Epithelial cell of prostate (primary cell): ENCODE results near the gene DDX21.
"Not testable (repeated sequence)": the region's sequence is repeated elsewhere in the genome, so short reads cannot be mapped to it uniquely, and the experiment has no call there.

Experiments
- DNase-seq: peaks from one replicate; pipeline ENCODE4 v3.0.0-alpha.2; 2011; ENCODE audit warnings: low read depth, low spot score
- H3K27ac ChIP-seq: fragments of 450-650 bp; 2 replicates; pipeline ENCODE4 v1.5.1; 2017; ENCODE audit warnings: mild to moderate bottlenecking

DDX21 gene

DNA sequence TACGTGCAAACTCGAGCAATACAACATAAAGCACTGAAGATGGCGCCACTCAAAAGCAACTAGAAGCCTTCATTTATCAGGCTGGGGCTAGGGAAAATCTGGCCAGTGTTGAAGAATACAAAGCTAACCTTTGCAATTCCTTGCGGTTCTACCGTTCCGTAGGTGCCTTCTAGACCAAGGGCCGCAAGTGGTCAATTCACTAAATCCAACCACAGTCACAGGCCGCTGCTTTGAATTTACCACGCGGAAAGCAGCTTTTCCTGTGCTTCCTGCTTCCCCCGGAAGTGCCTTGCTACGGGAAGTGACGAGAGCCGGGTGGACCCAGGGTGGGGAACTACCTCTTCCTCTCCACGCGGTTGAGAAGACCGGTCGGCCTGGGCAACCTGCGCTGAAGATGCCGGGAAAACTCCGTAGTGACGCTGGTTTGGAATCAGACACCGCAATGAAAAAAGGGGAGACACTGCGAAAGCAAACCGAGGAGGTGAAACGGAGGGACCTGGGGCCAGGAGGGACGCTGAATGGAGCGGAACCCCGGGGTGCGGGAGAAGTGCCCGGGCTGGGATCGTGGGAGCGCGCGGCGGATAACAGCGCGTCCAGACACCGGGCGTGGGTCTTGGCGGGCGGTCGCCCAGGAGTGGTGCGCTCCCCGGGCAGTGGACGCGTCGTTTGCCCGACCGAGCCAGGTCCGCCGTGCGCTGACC lies at the start of gene DDX21:
DDX21 (plus strand) TSS at position 339 of the 701 bp plus-strand sequence; CDS start at position 395, 56 bp downstream.
- peak within 1 kb of the TSS; percentile 91 for H3K27ac ChIP-seq
- DNase-seq: peak; percentile 79

DNA sequence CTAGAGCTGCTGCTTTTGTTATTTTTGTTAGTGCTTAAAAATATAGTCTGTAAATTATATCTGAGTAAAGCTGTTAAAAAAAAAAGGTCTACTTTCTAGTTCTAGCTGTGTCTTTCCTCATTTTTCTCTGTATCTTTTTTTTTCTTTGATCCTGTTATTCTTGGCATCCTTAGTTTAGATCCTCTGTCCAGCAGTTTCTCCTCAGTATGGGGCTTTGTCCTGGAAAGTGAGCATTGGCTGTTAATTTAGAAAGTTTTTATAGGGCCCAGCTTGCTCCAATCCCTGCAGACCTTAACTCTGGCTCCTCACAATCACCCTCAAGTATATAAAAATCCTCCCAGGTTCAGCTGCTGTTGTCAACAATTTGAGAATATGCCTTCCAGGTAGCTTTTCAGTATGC lies 31.4 kb upstream of the DDX21 start:
- no peak for DNase-seq

DNA sequence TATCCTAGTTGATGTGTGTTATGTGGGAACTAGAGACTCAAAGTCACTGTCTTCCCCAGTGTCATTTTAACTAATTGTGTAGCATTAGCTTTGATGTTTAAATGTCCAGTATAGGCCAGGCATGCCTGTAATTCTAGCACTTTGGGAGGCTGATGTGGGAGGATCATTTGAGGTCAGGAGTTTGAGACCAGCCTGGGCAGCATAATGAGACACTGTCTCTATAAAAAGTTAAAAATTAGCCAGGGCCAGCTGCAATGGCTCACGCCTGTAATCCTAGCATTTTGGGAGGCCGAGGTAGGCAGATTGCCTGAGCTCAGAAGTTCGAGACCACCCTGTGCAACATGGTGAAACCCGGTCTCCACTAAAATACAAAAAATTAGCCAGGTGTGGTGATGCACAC lies 30.5 kb upstream of the DDX21 start:
- no peak overlapping the region for H3K27ac ChIP-seq
- DNase-seq: no peak

More for the DNA sequence above, 31.4 kb upstream of the DDX21 start:
- no peak overlapping the region for H3K27ac ChIP-seq

DNA sequence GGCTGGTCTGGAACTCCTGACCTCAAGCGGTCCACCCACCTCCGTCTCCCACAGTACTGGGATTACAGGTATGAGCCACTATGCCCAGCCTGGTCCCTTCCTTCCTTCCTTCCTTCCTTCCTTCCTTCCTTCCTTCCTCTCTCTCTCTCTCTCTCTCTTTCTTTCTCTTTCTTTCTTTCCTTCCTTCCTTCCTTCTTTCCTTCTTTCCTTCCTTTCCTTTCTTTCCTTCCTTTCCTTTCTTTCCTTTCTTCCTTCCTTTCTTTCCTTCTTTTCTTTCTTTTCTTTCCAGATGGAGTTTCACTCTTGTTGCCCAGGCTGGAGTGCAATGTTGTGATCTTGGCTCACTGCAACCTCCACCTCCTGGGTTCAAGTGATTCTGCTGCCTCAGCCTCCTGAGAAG lies 26.8 kb upstream of the DDX21 start:
- not testable (repeated sequence) for H3K27ac ChIP-seq, DNase-seq

DNA sequence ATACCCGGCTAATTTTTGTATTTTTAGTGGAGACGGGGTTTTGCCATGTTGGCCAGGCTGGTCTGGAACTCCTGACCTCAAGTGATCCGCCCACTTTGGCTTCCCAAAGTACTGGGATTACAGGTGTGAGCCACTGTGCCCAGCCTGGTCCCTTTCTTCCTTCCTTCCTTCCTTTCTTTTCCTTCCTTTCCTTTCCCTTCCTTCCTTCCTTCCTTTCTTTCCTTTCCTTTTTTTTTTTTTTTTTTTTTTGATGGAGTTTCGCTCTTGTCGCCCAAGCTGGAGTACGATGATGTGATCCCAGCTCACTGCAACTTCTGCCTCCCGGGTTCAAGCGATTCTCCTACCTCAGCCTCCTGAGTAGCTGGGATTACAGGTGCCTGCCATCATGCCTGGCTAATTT lies 26.1 kb upstream of the DDX21 start:
- not testable (repeated sequence) for DNase-seq, H3K27ac ChIP-seq

DNA sequence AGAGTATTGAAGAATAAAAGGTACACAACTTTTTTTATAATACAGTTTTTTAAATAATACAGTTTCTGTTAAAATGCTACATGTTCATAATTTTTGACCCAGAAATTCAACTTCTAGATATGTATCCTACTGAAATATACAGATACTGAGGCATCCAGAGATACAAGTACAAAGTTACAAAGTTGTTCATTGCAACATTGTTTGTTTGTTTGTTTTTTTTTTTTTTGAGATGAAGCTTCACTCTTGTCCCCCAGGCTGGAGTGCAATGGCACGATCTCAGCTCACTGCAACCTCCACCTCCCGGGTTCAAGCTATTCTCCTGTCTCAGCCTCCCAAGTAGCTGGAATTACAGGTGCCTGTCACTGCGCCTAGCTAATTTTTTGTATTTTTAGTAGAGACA lies 23.1 kb upstream of the DDX21 start:
- H3K27ac ChIP-seq, DNase-seq: not testable (repeated sequence)

DNA sequence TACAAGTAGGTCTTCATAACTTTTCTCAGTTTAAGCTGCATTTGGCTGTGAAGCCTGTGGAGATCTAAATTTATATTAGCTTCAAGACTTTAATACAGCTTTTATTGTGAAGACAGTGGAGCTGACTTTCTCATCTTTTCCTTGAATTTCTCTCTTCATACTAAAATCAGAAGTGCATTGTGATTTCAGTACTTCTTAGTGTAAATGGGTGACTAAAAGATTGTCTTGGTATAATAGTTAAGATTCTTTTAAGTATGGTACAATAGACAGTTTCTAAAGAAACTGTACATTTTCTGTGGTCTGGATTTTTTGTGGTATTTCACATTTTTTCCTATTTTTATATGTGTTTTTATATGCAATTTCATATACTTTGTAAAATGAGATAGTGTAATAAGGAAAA lies 21.0 kb upstream of the DDX21 start:
- no peak for DNase-seq
- H3K27ac ChIP-seq: no peak overlapping the region

DNA sequence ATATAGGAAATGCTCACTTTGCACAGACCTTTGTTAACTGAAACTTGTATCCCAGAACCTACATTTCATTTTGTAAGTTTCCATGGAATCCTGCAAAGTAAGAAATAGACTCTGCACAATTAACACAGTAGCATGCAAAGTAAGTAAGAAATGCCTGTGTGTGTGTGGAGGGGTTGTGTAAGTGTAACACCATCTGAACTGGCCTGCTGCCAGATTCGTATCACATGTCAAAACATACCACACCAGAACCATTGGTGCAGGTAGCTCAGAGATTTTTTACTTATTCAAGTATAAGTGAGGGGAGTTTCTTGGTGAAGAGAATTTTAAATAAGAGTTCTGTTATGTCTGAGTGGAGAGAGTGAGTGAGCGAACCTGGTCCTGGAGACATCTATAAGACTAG lies 17.9 kb upstream of the DDX21 start:
- no peak for DNase-seq

DNA sequence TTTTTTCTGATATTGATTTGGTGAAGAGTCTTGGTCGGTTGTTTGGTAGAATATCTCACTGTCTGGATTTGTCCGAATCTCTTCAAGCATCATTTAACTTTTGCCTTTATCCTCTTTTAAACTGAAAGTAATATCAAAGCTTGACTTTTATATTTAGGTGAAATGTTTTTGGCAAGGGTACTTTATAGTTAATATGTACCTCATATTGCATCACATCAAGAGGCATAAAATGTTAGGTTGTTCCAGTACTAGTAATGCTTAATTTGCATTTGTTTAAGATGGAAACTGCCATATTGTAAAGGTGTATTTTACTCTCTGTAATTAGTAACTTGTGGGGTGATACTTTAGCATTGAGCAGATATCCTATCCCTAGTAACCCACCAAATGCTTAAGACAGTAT lies 17.1 kb upstream of the DDX21 start:
- H3K27ac ChIP-seq: no peak overlapping the region
- DNase-seq: no peak

More for the DNA sequence above, 17.9 kb upstream of the DDX21 start:
- H3K27ac ChIP-seq: no peak overlapping the region

DNA sequence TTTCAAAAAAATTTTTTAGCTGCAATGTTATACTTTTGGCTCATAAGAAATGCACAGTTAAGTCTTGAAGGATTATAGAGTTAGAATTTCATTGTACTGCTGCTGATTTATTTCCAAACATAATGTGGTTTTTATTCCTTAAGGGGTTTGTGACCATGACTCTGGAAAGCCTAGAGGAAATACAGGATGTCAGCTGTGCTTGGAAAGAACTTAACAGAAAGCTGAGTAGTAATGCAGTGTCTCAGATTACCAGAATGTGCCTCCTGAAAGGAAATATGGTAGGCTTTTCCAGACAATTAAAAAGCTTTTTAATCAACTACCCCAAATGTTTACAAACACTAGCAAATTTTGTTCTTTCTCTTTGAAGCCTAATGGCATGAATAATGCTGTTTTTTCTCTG lies 15.1 kb upstream of the DDX21 start:
- H3K27ac ChIP-seq, DNase-seq: not testable (repeated sequence)

DNA sequence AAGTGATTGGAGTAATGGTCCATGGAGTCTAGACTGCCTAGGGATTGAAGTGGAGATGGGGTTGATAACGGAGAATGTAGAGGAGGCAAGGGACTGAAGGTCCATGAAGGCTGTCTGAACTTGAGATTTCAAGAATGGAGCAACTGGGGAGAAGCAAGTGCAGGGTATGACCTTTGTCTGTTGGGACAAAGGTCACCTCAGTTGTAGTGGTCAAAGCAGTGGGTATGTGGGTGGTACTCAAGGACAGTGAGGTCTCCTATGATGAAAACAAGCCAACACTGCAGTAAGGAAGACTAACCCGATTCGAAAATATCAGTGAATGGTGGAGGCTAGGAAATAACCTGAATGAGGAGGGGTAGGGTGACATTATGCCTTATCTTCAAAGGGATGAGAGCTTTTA lies 5.4 kb upstream of the DDX21 start:
- DNase-seq: no peak
- H3K27ac ChIP-seq: no peak overlapping the region

DNA sequence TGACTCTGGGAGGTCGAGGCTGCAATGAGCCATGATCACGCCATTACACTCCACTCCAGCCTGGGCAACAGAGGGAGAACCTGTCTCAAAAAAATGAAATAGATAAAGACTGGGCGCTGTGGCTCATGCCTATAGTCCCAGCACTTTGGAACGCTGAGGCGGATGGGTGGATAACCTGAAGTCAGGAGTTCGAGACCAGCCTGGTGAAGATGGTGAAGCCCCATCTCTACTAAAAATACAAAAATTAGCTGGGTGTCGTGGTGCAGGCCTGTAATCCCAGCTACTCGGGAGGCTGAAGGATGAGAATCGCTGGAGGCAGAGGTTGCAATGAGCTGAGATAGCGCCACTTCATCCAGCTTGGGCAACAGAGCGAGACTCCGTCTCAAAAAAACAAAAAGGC lies 1.1 kb upstream of the DDX21 start:
- peak overlapping the region; percentile 91 for H3K27ac ChIP-seq
- DNase-seq: no peak

DNA sequence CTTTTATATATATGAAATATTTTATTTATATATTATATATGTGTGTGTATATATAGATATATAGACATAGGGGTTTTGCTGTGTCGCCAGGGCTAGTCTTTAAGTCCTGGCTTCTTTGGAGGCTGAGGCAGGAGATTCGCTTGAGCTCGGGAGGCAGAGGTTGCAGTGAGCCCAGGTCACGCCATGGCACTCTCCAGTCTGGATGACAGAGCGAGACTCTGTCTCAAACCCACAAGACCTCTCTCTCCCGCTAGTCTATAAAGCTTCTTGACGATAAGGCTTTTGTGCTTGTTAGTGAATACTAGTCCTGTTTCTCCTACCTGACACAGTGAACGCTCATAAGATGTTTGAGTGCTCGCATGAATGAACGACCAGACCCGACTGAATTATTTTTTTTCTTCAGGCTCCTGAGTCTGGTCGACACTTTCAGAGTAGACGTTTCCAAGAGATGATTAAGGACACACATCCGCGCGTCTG lies 577 bp upstream of the DDX21 start:
- DNase-seq: no peak
- H3K27ac ChIP-seq: peak overlapping the region; percentile 91

DNA sequence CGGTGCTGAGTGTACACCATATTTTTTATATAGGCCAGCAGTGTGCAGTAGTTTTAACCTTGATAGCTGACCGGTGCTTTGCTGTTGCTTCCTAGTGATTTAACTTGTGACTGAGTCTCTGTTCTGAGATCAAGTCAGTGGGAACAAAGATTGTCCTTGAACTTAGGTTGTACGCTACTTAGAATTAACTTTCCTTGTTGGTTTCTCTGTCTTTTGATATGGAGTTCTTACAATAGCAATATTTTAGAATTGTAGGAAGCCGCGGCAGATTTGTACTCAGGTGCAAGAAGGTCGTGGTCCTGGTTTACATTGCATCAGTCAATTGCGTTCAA lies 1.3 kb downstream of the DDX21 start:
- DNase-seq: no peak
- H3K27ac ChIP-seq: peak overlapping the region; percentile 91

DNA sequence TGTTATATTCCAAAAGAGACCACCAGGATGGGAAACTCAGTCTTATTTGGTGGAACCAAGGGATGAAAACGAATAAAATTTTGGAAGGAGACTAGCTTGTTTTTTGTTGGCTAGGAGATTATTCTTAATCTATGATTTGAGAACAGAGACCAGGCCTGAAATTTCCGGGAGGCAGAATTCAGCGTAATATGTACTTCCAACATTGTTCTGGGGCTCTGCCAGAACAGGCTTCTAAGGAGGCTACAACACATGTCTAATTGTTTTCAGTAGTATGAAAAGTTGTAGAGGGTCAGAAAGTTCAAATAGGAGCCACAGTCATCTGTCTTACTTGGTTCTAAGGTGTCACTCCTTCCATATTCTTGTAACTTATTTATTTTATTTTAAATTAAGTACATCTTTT lies 1.7 kb downstream of the DDX21 start:
- H3K27ac ChIP-seq: peak overlapping the region; percentile 91
- no peak for DNase-seq

DNA sequence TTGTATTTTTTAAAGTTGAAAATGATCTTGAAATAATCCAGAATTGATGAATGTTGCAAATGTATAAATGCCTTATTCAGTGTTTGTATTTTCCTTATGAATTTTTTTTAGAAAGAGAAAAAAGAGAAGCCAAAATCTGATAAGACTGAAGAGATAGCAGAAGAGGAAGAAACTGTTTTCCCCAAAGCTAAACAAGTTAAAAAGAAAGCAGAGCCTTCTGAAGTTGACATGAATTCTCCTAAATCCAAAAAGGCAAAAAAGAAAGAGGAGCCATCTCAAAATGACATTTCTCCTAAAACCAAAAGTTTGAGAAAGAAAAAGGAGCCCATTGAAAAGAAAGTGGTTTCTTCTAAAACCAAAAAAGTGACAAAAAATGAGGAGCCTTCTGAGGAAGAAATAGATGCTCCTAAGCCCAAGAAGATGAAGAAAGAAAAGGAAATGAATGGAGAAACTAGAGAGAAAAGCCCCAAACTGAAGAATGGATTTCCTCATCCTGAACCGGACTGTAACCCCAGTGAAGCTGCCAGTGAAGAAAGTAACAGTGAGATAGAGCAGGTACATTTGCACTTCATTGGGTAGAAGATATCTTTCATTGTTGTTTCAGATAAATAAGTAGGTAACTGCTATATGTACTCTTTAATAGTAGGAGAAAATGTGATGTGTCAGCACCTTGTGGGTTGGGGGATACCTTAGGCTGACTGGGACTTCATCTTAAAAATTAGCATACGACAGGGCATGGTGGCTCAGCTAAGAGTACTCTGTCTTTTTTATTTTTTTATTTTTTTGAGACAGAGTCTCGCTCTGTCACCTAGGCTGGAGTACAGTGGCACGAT lies 3.9 kb downstream of the DDX21 start:
- no peak overlapping the region for H3K27ac ChIP-seq
- DNase-seq: no peak

DNA sequence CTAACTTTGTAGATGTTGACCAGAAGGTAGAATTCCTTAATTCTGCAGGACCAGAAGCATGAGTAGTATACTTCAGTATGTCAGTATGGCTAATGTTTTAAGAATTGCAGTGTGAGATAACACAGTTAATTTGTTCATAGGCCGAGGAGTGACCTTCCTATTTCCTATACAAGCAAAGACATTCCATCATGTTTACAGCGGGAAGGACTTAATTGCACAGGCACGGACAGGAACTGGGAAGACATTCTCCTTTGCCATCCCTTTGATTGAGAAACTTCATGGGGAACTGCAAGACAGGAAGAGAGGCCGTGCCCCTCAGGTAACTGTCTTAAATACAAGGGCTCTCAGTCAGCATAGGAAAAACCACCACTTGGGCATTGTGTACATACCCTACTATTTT lies 7.2 kb downstream of the DDX21 start:
- H3K27ac ChIP-seq: no peak overlapping the region
- no peak for DNase-seq

DNA sequence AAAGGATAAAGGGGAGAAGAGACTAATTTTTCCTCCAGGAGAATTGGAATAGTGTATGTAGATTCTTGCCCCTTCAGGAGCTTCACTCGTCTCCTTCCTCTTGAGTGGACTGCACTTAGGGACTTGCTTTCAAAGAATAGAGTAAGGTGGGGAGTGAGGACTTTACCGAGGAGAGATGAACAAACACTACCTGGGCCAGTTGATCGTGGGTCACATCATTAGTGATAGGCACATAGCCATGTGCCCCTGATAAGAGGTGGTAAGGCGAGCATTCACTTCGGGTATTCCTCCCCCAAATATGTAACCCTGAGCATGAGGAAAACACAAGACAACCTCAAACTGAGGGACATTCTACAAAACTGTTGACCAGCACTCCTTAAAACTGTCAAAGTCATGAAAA lies 18.0 kb downstream of the DDX21 start:
- no peak overlapping the region for H3K27ac ChIP-seq
- DNase-seq: no peak

DNA sequence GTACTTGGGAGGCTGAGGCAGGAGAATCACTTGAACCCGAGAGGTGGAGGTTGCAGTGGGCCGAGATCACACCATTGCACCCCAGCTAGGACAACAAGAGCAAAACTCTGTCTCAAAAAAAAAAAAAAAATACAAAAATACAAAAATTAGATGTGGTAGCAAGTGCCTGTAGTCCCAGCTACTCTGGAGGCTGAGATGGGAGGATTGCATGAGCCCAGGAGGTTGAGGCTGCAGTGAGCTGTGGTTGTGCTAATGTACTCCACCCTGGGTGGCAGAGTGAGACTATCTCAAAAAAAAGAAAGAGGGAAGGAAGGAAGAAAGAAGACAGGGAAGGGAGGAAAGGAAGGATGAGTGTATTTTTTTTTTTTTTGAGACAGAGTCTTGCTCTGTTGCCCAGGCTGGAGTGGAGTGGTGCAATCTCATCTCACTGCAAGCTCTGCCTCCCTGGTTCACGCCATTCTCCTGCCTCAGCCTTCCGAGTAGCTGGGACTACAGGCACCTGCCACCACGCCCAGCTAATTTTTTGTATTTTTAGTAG lies 20.0 kb downstream of the DDX21 start:
- DNase-seq, H3K27ac ChIP-seq: not testable (repeated sequence)

DNA sequence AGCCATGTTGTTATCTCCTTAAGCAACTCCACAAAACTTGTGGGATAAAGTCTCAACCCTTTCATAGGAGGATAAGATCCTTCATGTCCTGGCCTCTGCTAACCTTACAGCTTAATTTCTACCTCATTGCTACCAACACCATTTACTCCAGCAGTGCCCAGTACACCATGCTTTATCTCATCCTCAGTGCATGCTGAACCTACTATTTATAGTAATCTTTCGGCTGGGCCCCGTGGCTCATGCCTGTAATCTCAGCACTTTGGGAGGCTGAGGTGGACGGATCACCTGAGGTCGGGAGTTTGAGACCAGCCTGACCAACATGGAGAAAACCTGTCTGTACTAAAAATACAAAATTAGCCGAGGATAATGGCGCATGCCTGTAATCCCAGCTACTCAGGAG lies 23.8 kb downstream of the DDX21 start:
- H3K27ac ChIP-seq: not testable (repeated sequence)

DNA sequence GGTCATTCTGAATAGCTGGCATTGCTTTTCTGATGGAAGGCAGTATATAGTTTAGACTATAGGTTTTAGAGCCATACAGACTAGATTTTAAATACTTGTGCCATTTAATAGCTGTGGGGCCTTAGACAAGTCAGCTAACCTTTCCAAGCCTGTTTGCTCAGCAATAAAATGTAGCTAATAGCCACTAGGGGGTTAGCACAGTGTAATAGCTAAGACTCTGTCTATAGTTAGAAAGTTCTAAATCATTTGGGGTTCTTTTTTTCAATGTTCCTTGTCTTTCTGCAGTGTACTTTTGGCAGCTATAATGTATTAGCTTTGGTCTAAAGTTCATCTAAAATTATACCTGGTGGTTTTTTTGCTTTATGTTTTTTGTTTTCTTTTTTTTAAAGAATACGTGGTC lies 25.1 kb downstream of the DDX21 start:
- H3K27ac ChIP-seq: no peak overlapping the region
- DNase-seq: no peak

More for the DNA sequence above, 23.8 kb downstream of the DDX21 start:
- not testable (repeated sequence) for DNase-seq
